Adrenal gland (tissue), 12 donors: Measurements from ENCODE around the gene BCAS3. TPM values are rescaled to one million over a fixed set of nuclear protein-coding genes. Genes with fewer than 3 reads are reported as not detected.

Source experiments
- DNase-seq, 7 donors: peaks; one replicate each; pipeline ENCODE4 v3.0.0-alpha.2; 2019 to 2020
- H3K27ac ChIP-seq, 5 donors: fragments of 200-600 bp; sonication (generic) in 4 of 5; 1 replicate in 3 of 5; 2 replicates in 2 of 5; pipeline versions ENCODE4 v1.5.1 to v1.8.0; 2016 to 2020; ENCODE audit warnings: mild to moderate bottlenecking in 1 of 5
- H3K27me3 ChIP-seq: fragments of 200-600 bp; 2 replicates; pipeline ENCODE4 v1.8.0; 2021
- H3K36me3 ChIP-seq, 2 donors: fragments of 200-600 bp; replicated peaks in 1 of 2; 1 replicate in 1 of 2; 2 replicates in 1 of 2; pipeline versions ENCODE4 v1.5.1 to v1.8.0; 2018 to 2022
- H3K4me1 ChIP-seq, 2 donors: fragments of 200-600 bp; replicated peaks in 1 of 2; 1 replicate in 1 of 2; 2 replicates in 1 of 2; pipeline versions ENCODE4 v1.5.1 to v1.8.0; 2018 to 2021
- H3K4me3 ChIP-seq, 4 donors: fragments of 200-600 bp; sonication (generic) in 3 of 4; one replicate each; pipeline ENCODE4 v1.5.1; 2016 to 2018
- H3K9me3 ChIP-seq, 3 donors: fragments of 200-600 bp; sonication (generic) in 1 of 3; replicated peaks in 1 of 3; 1 replicate in 2 of 3; 2 replicates in 1 of 3; pipeline versions ENCODE4 v1.5.1 to v1.8.0; 2016 to 2021
- CTCF ChIP-seq, 6 experiments: fragments of 450-650 bp in 4 of 6; fragments of 200-600 bp in 2 of 6; sonication (generic) in 1 of 6; IDR thresholded peaks; 1 replicate in 5 of 6; 2 replicates in 1 of 6; pipeline versions ENCODE4 v1.5.1 to v1.8.0; 2016 to 2021; ENCODE audit warnings: antibody characterized with exemption in 6 of 6, mild to moderate bottlenecking in 2 of 6, moderate library complexity in 1 of 6
- POLR2A ChIP-seq, 2 donors: fragments of 450-650 bp; IDR thresholded peaks; one replicate each; pipeline ENCODE4 v1.6.1; 2017; ENCODE audit warnings: antibody characterized with exemption in 2 of 2, mild to moderate bottlenecking in 2 of 2, moderate library complexity in 1 of 2
- WGBS, 4 donors: extraction: QIAGEN DNeasy Blood & Tissue Kit in 2 of 4; methylation state at CpG; one replicate each; pipeline versions ENCODE4 v1.1.5 to v1.1.7; 2013 to 2017; 5-methylcytosine and 5-hydroxymethylcytosine counted together
- intact Hi-C, 2 donors: fragments of 100-400 bp; cut with DNase I; formaldehyde crosslinking; loops; one replicate each; pipeline versions ENCODE4 v1.14.1 to v1.15.0; 2022 to 2023
- polyA plus RNA-seq, 3 donors: library from polyadenylated mRNA; stranded (reverse); fragments of 200-250 nt in 2 of 3; fragments of 350-450 nt in 1 of 3; fragmentation: Illumina TruSeq in 1 of 3; extraction: RNeasy Lipid Tissue Mini Kit (QIAGEN cat#74804) in 1 of 3; gene quantifications; one replicate each; pipeline ENCODE4 v1.2.3, GENCODE V29; 2013 to 2014
- total RNA-seq, 9 donors: library from RNA; depleted of rRNA in 4 of 9; stranded (reverse); fragments of >200 nt in 4 of 9; fragments of 120-200 nt in 1 of 9; fragmentation: NEBNext Ultra II Directional in 1 of 9; extraction: Animal tissue kit (Norgen Biotek cat#: 25700) in 1 of 9; gene quantifications; one replicate each; pipeline versions ENCODE4 v1.1.0 to v1.2.4, GENCODE V29; 2013 to 2023
- donor health status: healthy with polysubstance abuse.
- donor health status: Bipolar disorder and iron deficiency.
- donor health status: DM: yes; HTN: yes; CAD: no.
- donor health status: DM: no; HTN: no; CAD: no.
- donor health status: DM: no; HTN: no; CAD: no.
- donor health status: DM: yes; HTN: yes; CAD: no.

BCAS3 gene
- total and polyA plus RNA-seq, 12 donors, result 9.4 to 105 (median 29.0) TPM

- no peaks in the 10 kb centered on the region for H3K9me3 ChIP-seq
- intact Hi-C loops, result loop anchor here (2.0 to 10.0 kb wide), 3 partner anchors 135 to 422 kb away; no protein-coding TSS in a partner anchor
- peak in 2 of 7 donors; percentile 22 to 51 for DNase-seq
- H3K36me3 ChIP-seq, result no peaks in the 10 kb centered on the region
- no peak for TF ChIP-seq CTCF (IDR thresholded peaks at IDR 0.05)
- TF ChIP-seq POLR2A (IDR thresholded peaks at IDR 0.05), result no peak
- 80 to 99% (median 97%) methylated on average over 1 to 6 of the region's 6 CpGs for WGBS, 4 donors
- peak overlapping the region in 2 of 5 donors; percentile 65 for H3K27ac ChIP-seq
- no peak overlapping the region for H3K4me3 ChIP-seq
- peaks cover 0 to 33% of the 10 kb centered on the region in 2 donors for H3K4me1 ChIP-seq
- H3K27me3 ChIP-seq, result no peaks in the 10 kb centered on the region
These were observed 737.9 kb downstream of the BCAS3 start for GRCh38 chr17:61415374-61416210.

- Histone ChIP-seq H3K4me3 (no peak overlapping the region), H3K9me3 (no peaks in the 10 kb centered on the region), H3K4me1 (peaks cover 0 to 27% of the 10 kb centered on the region in 2 donors), H3K27ac (peak overlapping the region in 2 of 5 donors; percentile 65), H3K27me3 (peaks cover 2% of the 10 kb centered on the region), H3K36me3 (no peaks in the 10 kb centered on the region)
- DNase-seq, result peak in 1 of 7 donors; percentile 20
- intact Hi-C loops, result loop anchor here (2.0 to 10.0 kb wide), 3 partner anchors 135 to 421 kb away; no protein-coding TSS in a partner anchor
- 83 to 95% (median 87%) methylated on average over 6 of the region's 6 CpGs for WGBS, 4 donors
- TF ChIP-seq POLR2A (IDR thresholded peaks at IDR 0.05), result no peak
- TF ChIP-seq CTCF (IDR thresholded peaks at IDR 0.05), result no peak
These were observed 738.5 kb downstream of the BCAS3 start for GRCh38 chr17:61416211-61416539.

GRCh38 chr17:61416540-61417363 is 739.1 kb downstream of the BCAS3 start:
- WGBS, 4 donors, result 15 to 30% (median 19%) methylated on average over 15 to 43 of the region's 43 CpGs
- no peak overlapping the region for H3K4me3 ChIP-seq
- no peak for TF ChIP-seq POLR2A (IDR thresholded peaks at IDR 0.05)
- TF ChIP-seq CTCF (IDR thresholded peaks at IDR 0.05), result peak; percentile 81 to 96 (median 91)

GRCh38 chr17:61418449-61418848 is 740.8 kb downstream of the BCAS3 start:
- Histone ChIP-seq H3K4me1 (peaks cover 0 to 18% of the 10 kb centered on the region in 2 donors), H3K9me3 (no peaks in the 10 kb centered on the region), H3K4me3 (no peak overlapping the region), H3K36me3 (no peaks in the 10 kb centered on the region), H3K27ac (no peak overlapping the region), H3K27me3 (peaks cover 16% of the 10 kb centered on the region)
- TF ChIP-seq POLR2A (IDR thresholded peaks at IDR 0.05), result no peak
- no peak for TF ChIP-seq CTCF (IDR thresholded peaks at IDR 0.05)
- no peak for DNase-seq
- intact Hi-C loops, result loop anchor here (5.0 to 10.0 kb wide), 2 partner anchors 136 to 419 kb away; no protein-coding TSS in a partner anchor
- WGBS, 4 donors, result 83 to 94% (median 89%) methylated on average over 2 of the region's 2 CpGs

More at GRCh38 chr17:61416540-61417363, 739.1 kb downstream of the BCAS3 start:
- Histone ChIP-seq H3K27ac (peak overlapping the region in 2 of 5 donors; percentile 65), H3K36me3 (no peaks in the 10 kb centered on the region), H3K9me3 (no peaks in the 10 kb centered on the region), H3K27me3 (peaks cover 7% of the 10 kb centered on the region), H3K4me1 (peaks cover 0 to 22% of the 10 kb centered on the region in 2 donors)
- intact Hi-C loops, result loop anchor here (2.0 to 10.0 kb wide), 3 partner anchors 134 to 421 kb away; no protein-coding TSS in a partner anchor
- DNase-seq, result peak; percentile 84 to 96 (median 92)
